GM12878 (cell line): ENCODE measurements around the gene NUB1. TPM values are rescaled to one million over a fixed set of nuclear protein-coding genes. Genes with fewer than 3 reads are reported as not detected.

Experiments
- ATAC-seq: fragments of 200-7000 bp; cut with Tn5 transposase; 3 replicates; pipeline ENCODE4 v1.9.1; 2020; ENCODE audit warnings: mild to moderate bottlenecking, moderate library complexity
- BruUV-seq: library from RNA; stranded (reverse); fragments of 400-500 nt; replicated peaks from 2 replicates; lab custom pipeline; 2021; lab: Mats Ljungman, UMichigan
- CTCF ChIA-PET: fragments of 300-600 bp; sonication (Branson Sonifier 250); formaldehyde crosslinking; extraction: SDS; loops from one replicate; lab custom pipeline; 2021; ENCODE audit warnings: inconsistent platforms; lab: Yijun Ruan, JAX
- POLR2A ChIA-PET: fragments of 350-600 bp; formaldehyde crosslinking; extraction: SDS; loops from one replicate; lab custom pipeline; 2021; ENCODE audit warnings: inconsistent platforms; lab: Charles Lee
- RAD21 ChIA-PET: fragments of 300-600 bp; sonication (Branson Sonifier 250); formaldehyde crosslinking; loops from one replicate; lab custom pipeline; 2023; ENCODE audit warnings: antibody characterized with exemption; ENCODE audit not compliant: unreplicated experiment; lab: Charles Lee
- SMC1A ChIA-PET: fragments of 300-600 bp; sonication (Branson Sonifier 250); formaldehyde crosslinking; loops from one replicate; lab custom pipeline; 2023; ENCODE audit not compliant: unreplicated experiment, uncharacterized antibody; lab: Charles Lee
- DNase-seq: peaks from one replicate; pipeline ENCODE4 v3.0.0-alpha.2; 2011; ENCODE audit warnings: low read depth, low spot score
- FAIRE-seq: peaks from 3 replicates; lab custom pipeline; 2011; peaks lifted over from hg19 to GRCh38; lab: Jason Lieb, UNC
- H2AFZ ChIP-seq: 2 replicates; pipeline ENCODE4 v1.6.0; 2011; ENCODE audit warnings: low read depth, low read length, control low read depth; ENCODE audit not compliant: control insufficient read depth
- H3K27ac ChIP-seq: 2 replicates; pipeline ENCODE4 v1.5.1; 2011; ENCODE audit warnings: control low read depth; ENCODE audit not compliant: control insufficient read depth, insufficient read depth
- H3K27me3 ChIP-seq, 2 experiments: replicated peaks in 1 of 2; 2 replicates each; pipeline versions ENCODE4 v1.6.0 to v1.6.1; 2011; ENCODE audit warnings: low read length in 1 of 2; ENCODE audit not compliant: control insufficient read depth in 2 of 2, insufficient read depth in 2 of 2
- H3K36me3 ChIP-seq, 2 experiments: 2 replicates each; pipeline ENCODE4 v1.5.1; 2011; ENCODE audit warnings: low read length in 1 of 2; ENCODE audit not compliant: control insufficient read depth in 2 of 2, insufficient read depth in 2 of 2
- H3K4me1 ChIP-seq: 2 replicates; pipeline ENCODE4 v1.6.1; 2011; ENCODE audit warnings: mild to moderate bottlenecking, low read length, moderate library complexity, mixed read lengths; ENCODE audit not compliant: control insufficient read depth, insufficient read depth
- H3K4me2 ChIP-seq: 2 replicates; pipeline ENCODE4 v1.6.0; 2011; ENCODE audit warnings: control low read depth; ENCODE audit not compliant: control insufficient read depth, insufficient read depth
- H3K4me3 ChIP-seq: fragments of 200-600 bp; sonication (generic); 2 replicates; pipeline ENCODE4 v1.5.1; 2016
- H3K79me2 ChIP-seq: 2 replicates; pipeline ENCODE4 v1.6.0; 2011; ENCODE audit warnings: low read length; ENCODE audit not compliant: control insufficient read depth, insufficient read depth
- H3K9ac ChIP-seq: 2 replicates; pipeline ENCODE4 v1.8.0; 2011; ENCODE audit warnings: low read length, control low read depth, mixed read lengths; ENCODE audit not compliant: control insufficient read depth, insufficient read depth
- H3K9me3 ChIP-seq: replicated peaks from 3 replicates; pipeline ENCODE4 v1.5.1; 2011; ENCODE audit warnings: mild to moderate bottlenecking, low read length; ENCODE audit not compliant: control insufficient read depth, insufficient read depth
- H4K20me1 ChIP-seq: 2 replicates; pipeline ENCODE4 v1.6.0; 2011; ENCODE audit not compliant: control insufficient read depth, insufficient read depth
- CHD4 ChIP-seq: fragments of 200-600 bp; sonication (generic); IDR thresholded peaks from 2 replicates; pipeline ENCODE4 v1.6.1; 2016; ENCODE audit warnings: mild to moderate bottlenecking
- ETV6 ChIP-seq, 2 experiments: fragments of 450-650 bp in 1 of 2; IDR thresholded peaks in 1 of 2; conservative IDR thresholded peaks in 1 of 2; 2 replicates each; pipeline ENCODE4 v1.6.1; 2014; ENCODE audit warnings: antibody characterized with exemption in 1 of 2, borderline replicate concordance in 1 of 2, low read depth in 1 of 2, mild to moderate bottlenecking in 1 of 2, moderate library complexity in 1 of 2
- GABPA ChIP-seq: IDR thresholded peaks from 2 replicates; pipeline ENCODE4 v1.6.1; 2014; ENCODE audit warnings: antibody characterized with exemption, low read depth, mild to moderate bottlenecking, inconsistent platforms
- JUNB ChIP-seq: IDR thresholded peaks from 2 replicates; pipeline ENCODE4 v1.6.1; 2016; ENCODE audit warnings: antibody characterized with exemption, mild to moderate bottlenecking
- NFYA ChIP-seq: IDR thresholded peaks from 2 replicates; pipeline ENCODE4 v1.6.1; 2011; ENCODE audit warnings: low read depth, mild to moderate bottlenecking, low read length, improper control_type of control experiment, borderline replicate concordance
- RAD21 ChIP-seq: IDR thresholded peaks from 2 replicates; pipeline ENCODE4 v1.6.1; 2011; ENCODE audit warnings: mild to moderate bottlenecking, low read depth, low read length, moderate library complexity; ENCODE audit not compliant: insufficient read depth
- SIX5 ChIP-seq: IDR thresholded peaks from 2 replicates; pipeline ENCODE4 v1.6.1; 2011; ENCODE audit warnings: mild to moderate bottlenecking, low read depth, low read length, moderate library complexity; ENCODE audit not compliant: severe bottlenecking
- SMC3 ChIP-seq: IDR thresholded peaks from 2 replicates; pipeline ENCODE4 v1.6.1; 2011; ENCODE audit warnings: low read length, improper control_type of control experiment, borderline replicate concordance
- STAT1 ChIP-seq: fragments of 450-650 bp; conservative IDR thresholded peaks from 2 replicates; pipeline ENCODE4 v1.6.1; 2014; ENCODE audit warnings: antibody characterized with exemption, mild to moderate bottlenecking
- TCF12 ChIP-seq: IDR thresholded peaks from 2 replicates; pipeline ENCODE4 v1.6.1; 2011; ENCODE audit warnings: low read depth, mild to moderate bottlenecking, low read length
- WGBS: methylation state at CpG from one replicate; pipeline ENCODE4 v1.1.6; 2016; ENCODE audit warnings: low lambda C conversion rate; ENCODE audit not compliant: insufficient replicate concordance, insufficient coverage; ENCODE audit errors: missing lambda C conversion rate; 5-methylcytosine and 5-hydroxymethylcytosine counted together
- in situ Hi-C: fragments of 300-500 bp; cut with MboI; formaldehyde crosslinking; loops from 9 replicates; pipeline ENCODE4 v1.14.3; 2018; ENCODE audit warnings: mixed read lengths
- intact Hi-C: fragments of 100-400 bp; cut with micrococcal nuclease; formaldehyde crosslinking; loops from one replicate; pipeline ENCODE4 v1.14.2; 2022; ENCODE audit not compliant: unreplicated experiment
- polyA plus RNA-seq, 11 experiments: library from polyadenylated mRNA; depleted of rRNA in 4 of 11; unstranded in 6 of 11; stranded (reverse) in 5 of 11; fragments of >200 nt; fragmentation: Nextera tagmentation in 4 of 11; fragmentation: Illumina TruSeq in 1 of 11; extraction: Ambion mirVana in 4 of 11; extraction: Trizol in 1 of 11; gene quantifications; 1 replicate in 1 of 11; 2 replicates in 10 of 11; pipeline versions ENCODE4 v1.2.1 to v1.2.3, GENCODE V29; 2011 to 2016; ENCODE audit warnings: inconsistent platforms in 2 of 11, missing spikeins in 2 of 11, low read depth in 1 of 11
- total RNA-seq, 4 experiments: library from RNA; depleted of rRNA in 3 of 4; stranded (reverse); fragments of >200 nt in 3 of 4; fragmentation: Illumina TruSeq in 1 of 4; extraction: Trizol in 1 of 4; gene quantifications; 2 replicates each; pipeline versions ENCODE4 v1.2.1 to v1.2.3, GENCODE V29; 2013 to 2021
- TF ChIP-seq, protein P1 (sequence below): fragments of 450-650 bp; IDR thresholded peaks from 2 replicates; pipeline ENCODE4 v1.6.1; 2017; ENCODE audit warnings: low read depth, mild to moderate bottlenecking, moderate library complexity
- TF ChIP-seq, protein P2 (sequence below): IDR thresholded peaks from 2 replicates; pipeline ENCODE4 v1.6.1; 2011; ENCODE audit warnings: low read depth, mild to moderate bottlenecking, low read length, moderate library complexity, borderline replicate concordance; ENCODE audit errors: extremely low read depth
- TF ChIP-seq, protein P3 (sequence below): fragments of 450-650 bp; IDR thresholded peaks from 2 replicates; pipeline ENCODE4 v1.6.1; 2016; ENCODE audit warnings: mild to moderate bottlenecking
- TF ChIP-seq, protein P4 (sequence below): IDR thresholded peaks from 2 replicates; pipeline ENCODE4 v1.6.1; 2011; ENCODE audit warnings: borderline replicate concordance, low read depth, mild to moderate bottlenecking, moderate library complexity, low read length; ENCODE audit not compliant: insufficient read depth, poor library complexity, severe bottlenecking
- TF ChIP-seq, protein P5 (sequence below): fragments of 150-350 bp; IDR thresholded peaks from 2 replicates; pipeline ENCODE4 v1.6.1; 2014; ENCODE audit warnings: mild to moderate bottlenecking, low read depth, low read length
- TF ChIP-seq, protein P6 (sequence below): fragments of 450-650 bp; IDR thresholded peaks from 2 replicates; pipeline ENCODE4 v1.6.1; 2017; ENCODE audit warnings: mild to moderate bottlenecking

Gene NUB1
- total and polyA plus RNA-seq, 10 of the 15 experiments (the other 5 are each of a cell fraction or from before 2014, with no cell fraction given), result 24.1 to 102 (median 49.0) TPM

DNA sequence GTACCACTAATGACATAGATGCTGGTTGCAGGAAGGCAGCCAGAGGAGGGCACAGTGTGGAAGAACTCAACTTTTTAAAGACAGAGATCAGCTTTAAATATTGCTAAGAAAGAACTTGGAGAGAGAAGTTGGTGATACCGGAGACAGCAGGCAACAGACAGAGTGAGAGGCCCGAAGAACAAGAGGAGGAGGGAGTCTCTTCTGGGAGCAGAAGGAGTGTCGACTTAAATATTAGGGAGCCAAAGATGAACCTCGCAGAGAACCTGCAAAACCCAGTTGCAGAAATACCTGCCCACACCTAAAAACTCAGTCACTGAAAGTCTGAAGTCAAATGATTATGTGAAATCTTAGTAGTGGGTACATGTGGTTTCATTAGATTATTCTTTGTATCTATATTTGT is 71.6 kb downstream of the NUB1 start:
- no TSS peak for BruUV-seq
- in situ Hi-C loops (no loop called here), intact Hi-C loops (no loop called here)
- Histone ChIP-seq H4K20me1 (no peaks in the 10 kb centered on the region), H3K9me3 (no peaks in the 10 kb centered on the region), H3K79me2 (no peaks in the 10 kb centered on the region), H3K9ac (no peak overlapping the region), H3K4me1 (no peaks in the 10 kb centered on the region), H3K27me3 (peaks cover 12 to 15% of the 10 kb centered on the region in 2 experiments), H3K4me3 (no peak overlapping the region), H3K36me3 (no peaks in the 10 kb centered on the region), H2AFZ (no peak overlapping the region), H3K4me2 (no peak overlapping the region), H3K27ac (no peak overlapping the region)
- ChIA-PET POLR2A (no interaction called here), CTCF (no interaction called here), SMC1A (no interaction called here), RAD21 (no interaction called here)
- no peak for ATAC-seq
- 65% methylated on average over 4 of the region's 4 CpGs for WGBS
- FAIRE-seq, result no peak
- DNase-seq, result no peak
- TF ChIP-seq GABPA (no peak), CHD4 (no peak), SMC3 (no peak), RAD21 (no peak), STAT1 (no peak), ETV6 (conservative IDR thresholded peaks at IDR 0.05 in 1 of 2, IDR thresholded peaks at IDR 0.05 in 1 of 2; ENCODE audit: borderline replicate concordance in 1 of 2, low read depth in 1 of 2) (no peak), SIX5 (no peak), TCF12 (no peak), JUNB (no peak), NFYA (no peak)
- TF ChIP-seq, protein P1, sequence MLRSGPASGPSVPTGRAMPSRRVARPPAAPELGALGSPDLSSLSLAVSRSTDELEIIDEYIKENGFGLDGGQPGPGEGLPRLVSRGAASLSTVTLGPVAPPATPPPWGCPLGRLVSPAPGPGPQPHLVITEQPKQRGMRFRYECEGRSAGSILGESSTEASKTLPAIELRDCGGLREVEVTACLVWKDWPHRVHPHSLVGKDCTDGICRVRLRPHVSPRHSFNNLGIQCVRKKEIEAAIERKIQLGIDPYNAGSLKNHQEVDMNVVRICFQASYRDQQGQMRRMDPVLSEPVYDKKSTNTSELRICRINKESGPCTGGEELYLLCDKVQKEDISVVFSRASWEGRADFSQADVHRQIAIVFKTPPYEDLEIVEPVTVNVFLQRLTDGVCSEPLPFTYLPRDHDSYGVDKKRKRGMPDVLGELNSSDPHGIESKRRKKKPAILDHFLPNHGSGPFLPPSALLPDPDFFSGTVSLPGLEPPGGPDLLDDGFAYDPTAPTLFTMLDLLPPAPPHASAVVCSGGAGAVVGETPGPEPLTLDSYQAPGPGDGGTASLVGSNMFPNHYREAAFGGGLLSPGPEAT, result no peak
- TF ChIP-seq, protein P2, sequence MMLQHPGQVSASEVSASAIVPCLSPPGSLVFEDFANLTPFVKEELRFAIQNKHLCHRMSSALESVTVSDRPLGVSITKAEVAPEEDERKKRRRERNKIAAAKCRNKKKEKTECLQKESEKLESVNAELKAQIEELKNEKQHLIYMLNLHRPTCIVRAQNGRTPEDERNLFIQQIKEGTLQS, result no peak
- TF ChIP-seq, protein P3, sequence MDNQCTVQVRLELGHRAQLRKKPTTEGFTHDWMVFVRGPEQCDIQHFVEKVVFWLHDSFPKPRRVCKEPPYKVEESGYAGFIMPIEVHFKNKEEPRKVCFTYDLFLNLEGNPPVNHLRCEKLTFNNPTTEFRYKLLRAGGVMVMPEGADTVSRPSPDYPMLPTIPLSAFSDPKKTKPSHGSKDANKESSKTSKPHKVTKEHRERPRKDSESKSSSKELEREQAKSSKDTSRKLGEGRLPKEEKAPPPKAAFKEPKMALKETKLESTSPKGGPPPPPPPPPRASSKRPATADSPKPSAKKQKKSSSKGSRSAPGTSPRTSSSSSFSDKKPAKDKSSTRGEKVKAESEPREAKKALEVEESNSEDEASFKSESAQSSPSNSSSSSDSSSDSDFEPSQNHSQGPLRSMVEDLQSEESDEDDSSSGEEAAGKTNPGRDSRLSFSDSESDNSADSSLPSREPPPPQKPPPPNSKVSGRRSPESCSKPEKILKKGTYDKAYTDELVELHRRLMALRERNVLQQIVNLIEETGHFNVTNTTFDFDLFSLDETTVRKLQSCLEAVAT, result no peak
- TF ChIP-seq, protein P4, sequence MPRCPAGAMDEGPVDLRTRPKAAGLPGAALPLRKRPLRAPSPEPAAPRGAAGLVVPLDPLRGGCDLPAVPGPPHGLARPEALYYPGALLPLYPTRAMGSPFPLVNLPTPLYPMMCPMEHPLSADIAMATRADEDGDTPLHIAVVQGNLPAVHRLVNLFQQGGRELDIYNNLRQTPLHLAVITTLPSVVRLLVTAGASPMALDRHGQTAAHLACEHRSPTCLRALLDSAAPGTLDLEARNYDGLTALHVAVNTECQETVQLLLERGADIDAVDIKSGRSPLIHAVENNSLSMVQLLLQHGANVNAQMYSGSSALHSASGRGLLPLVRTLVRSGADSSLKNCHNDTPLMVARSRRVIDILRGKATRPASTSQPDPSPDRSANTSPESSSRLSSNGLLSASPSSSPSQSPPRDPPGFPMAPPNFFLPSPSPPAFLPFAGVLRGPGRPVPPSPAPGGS, result no peak
- TF ChIP-seq, protein P5, sequence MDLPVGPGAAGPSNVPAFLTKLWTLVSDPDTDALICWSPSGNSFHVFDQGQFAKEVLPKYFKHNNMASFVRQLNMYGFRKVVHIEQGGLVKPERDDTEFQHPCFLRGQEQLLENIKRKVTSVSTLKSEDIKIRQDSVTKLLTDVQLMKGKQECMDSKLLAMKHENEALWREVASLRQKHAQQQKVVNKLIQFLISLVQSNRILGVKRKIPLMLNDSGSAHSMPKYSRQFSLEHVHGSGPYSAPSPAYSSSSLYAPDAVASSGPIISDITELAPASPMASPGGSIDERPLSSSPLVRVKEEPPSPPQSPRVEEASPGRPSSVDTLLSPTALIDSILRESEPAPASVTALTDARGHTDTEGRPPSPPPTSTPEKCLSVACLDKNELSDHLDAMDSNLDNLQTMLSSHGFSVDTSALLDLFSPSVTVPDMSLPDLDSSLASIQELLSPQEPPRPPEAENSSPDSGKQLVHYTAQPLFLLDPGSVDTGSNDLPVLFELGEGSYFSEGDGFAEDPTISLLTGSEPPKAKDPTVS, result no peak
- TF ChIP-seq, protein P6, sequence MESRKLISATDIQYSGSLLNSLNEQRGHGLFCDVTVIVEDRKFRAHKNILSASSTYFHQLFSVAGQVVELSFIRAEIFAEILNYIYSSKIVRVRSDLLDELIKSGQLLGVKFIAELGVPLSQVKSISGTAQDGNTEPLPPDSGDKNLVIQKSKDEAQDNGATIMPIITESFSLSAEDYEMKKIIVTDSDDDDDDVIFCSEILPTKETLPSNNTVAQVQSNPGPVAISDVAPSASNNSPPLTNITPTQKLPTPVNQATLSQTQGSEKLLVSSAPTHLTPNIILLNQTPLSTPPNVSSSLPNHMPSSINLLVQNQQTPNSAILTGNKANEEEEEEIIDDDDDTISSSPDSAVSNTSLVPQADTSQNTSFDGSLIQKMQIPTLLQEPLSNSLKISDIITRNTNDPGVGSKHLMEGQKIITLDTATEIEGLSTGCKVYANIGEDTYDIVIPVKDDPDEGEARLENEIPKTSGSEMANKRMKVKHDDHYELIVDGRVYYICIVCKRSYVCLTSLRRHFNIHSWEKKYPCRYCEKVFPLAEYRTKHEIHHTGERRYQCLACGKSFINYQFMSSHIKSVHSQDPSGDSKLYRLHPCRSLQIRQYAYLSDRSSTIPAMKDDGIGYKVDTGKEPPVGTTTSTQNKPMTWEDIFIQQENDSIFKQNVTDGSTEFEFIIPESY, result no peak
